Measurements from ENCODE around the gene PAAF1.

PAAF1 gene

GRCh38 chr11:73946798-73947458 is 70.1 kb downstream of the PAAF1 start:
- no peak for DNase-seq (ENCODE audit: low read depth)

- no peak for DNase-seq (ENCODE audit: low read depth)
Observed at GRCh38 chr11:73949246-73949645, 72.4 kb downstream of the PAAF1 start.

- no peak for DNase-seq (ENCODE audit: low read depth)
Observed at GRCh38 chr11:73949912-73950311, 73.1 kb downstream of the PAAF1 start.

- DNase-seq (ENCODE audit: low read depth) = no peak
Observed at GRCh38 chr11:73950869-73951710, 74.3 kb downstream of the PAAF1 start, which contains the start of gene DNAJB13. TSS of gene DNAJB13 (plus strand) at chr11:73951026. CDS start at chr11:73951070, 44 bp downstream.

- no peak for DNase-seq (ENCODE audit: low read depth)
Observed at GRCh38 chr11:73951797-73952196, 75.0 kb downstream of the PAAF1 start.

GRCh38 chr11:73956876-73957653 is 80.3 kb downstream of the PAAF1 start:
- DNase-seq (ENCODE audit: low read depth) = no peak

- DNase-seq (ENCODE audit: low read depth) = no peak
Observed at GRCh38 chr11:73957654-73958361, 81.0 kb downstream of the PAAF1 start.

GRCh38 chr11:73958521-73959141 is 81.8 kb downstream of the PAAF1 start:
- no peak for DNase-seq (ENCODE audit: low read depth)

GRCh38 chr11:73961321-73961720 is 84.5 kb downstream of the PAAF1 start:
- DNase-seq (ENCODE audit: low read depth) = no peak

GRCh38 chr11:73962101-73962705 is 85.4 kb downstream of the PAAF1 start:
- DNase-seq (ENCODE audit: low read depth) = no peak

- no peak for DNase-seq (ENCODE audit: low read depth)
Observed at GRCh38 chr11:73963861-73964260, 87.1 kb downstream of the PAAF1 start.

- no peak for DNase-seq (ENCODE audit: low read depth)
Observed at GRCh38 chr11:73965076-73965763, 88.4 kb downstream of the PAAF1 start.

GRCh38 chr11:73965764-73966121 is 88.9 kb downstream of the PAAF1 start:
- no peak for DNase-seq (ENCODE audit: low read depth)

- DNase-seq (ENCODE audit: low read depth) = no peak
Observed at GRCh38 chr11:73968356-73968966, 91.7 kb downstream of the PAAF1 start.

- DNase-seq (ENCODE audit: low read depth) = no peak
Observed at GRCh38 chr11:73969091-73969490, 92.3 kb downstream of the PAAF1 start.

- no peak for DNase-seq (ENCODE audit: low read depth)
Observed at GRCh38 chr11:73969991-73970800, 93.4 kb downstream of the PAAF1 start.

- DNase-seq (ENCODE audit: low read depth) = no peak
Observed at GRCh38 chr11:73971175-73971719, 94.4 kb downstream of the PAAF1 start.

- DNase-seq (ENCODE audit: low read depth) = no peak
Observed at GRCh38 chr11:73972187-73972586, 95.4 kb downstream of the PAAF1 start.

Measured in activated T-cell treated with anti-CD3 and anti-CD28 coated beads for 24 hours (primary cell).